GM12872 (cell line): ENCODE data around the gene GLO1.

Experiments used
- CTCF ChIP-seq: IDR thresholded peaks from 3 replicates; pipeline ENCODE4 v1.5.1; 2011; ENCODE audit warnings: low read depth, mild to moderate bottlenecking, low read length, moderate library complexity; ENCODE audit not compliant: insufficient read depth

Gene GLO1

GRCh38 chr6:38687549-38687948 is 15.4 kb downstream of the GLO1 start:
- no peak for TF ChIP-seq CTCF

- TF ChIP-seq CTCF = no peak
These were observed 15.9 kb downstream of the GLO1 start for GRCh38 chr6:38687043-38687353.

GRCh38 chr6:38686270-38687042 is 16.5 kb downstream of the GLO1 start:
- TF ChIP-seq CTCF = no peak

GRCh38 chr6:38684904-38685303 is 18.0 kb downstream of the GLO1 start:
- TF ChIP-seq CTCF = no peak

- TF ChIP-seq CTCF = no peak
These were observed 18.7 kb downstream of the GLO1 start for GRCh38 chr6:38684237-38684636.

GRCh38 chr6:38681850-38682249 is 21.1 kb downstream of the GLO1 start:
- no peak for TF ChIP-seq CTCF

GRCh38 chr6:38679668-38680067 is 23.3 kb downstream of the GLO1 start:
- TF ChIP-seq CTCF = no peak
